KOPT-K1 (cell line): ENCODE measurements around the gene TNNC1.

Source experiments
- H3K27ac ChIP-seq: fragments of 200-600 bp; sonication (generic); 2 replicates; pipeline ENCODE4 v1.5.1; 2016; ENCODE audit warnings: antibody characterized with exemption, mild to moderate bottlenecking, low read depth, low read length; ENCODE audit not compliant: poor library complexity, severe bottlenecking
- H3K36me3 ChIP-seq: fragments of 200-600 bp; sonication (generic); 2 replicates; pipeline ENCODE4 v1.5.1; 2017; ENCODE audit warnings: antibody characterized with exemption, mild to moderate bottlenecking, low read length, moderate library complexity; ENCODE audit not compliant: insufficient read depth
- H3K9me3 ChIP-seq: fragments of 200-600 bp; sonication (generic); 2 replicates; pipeline ENCODE4 v1.5.1; 2017; ENCODE audit warnings: antibody characterized with exemption, low read length, mild to moderate bottlenecking; ENCODE audit not compliant: insufficient read depth, poor library complexity, severe bottlenecking

The TNNC1 gene

GRCh38 chr3:52443791-52444687 lies 9.8 kb downstream of the TNNC1 start:
- Histone ChIP-seq H3K36me3 (no peaks in the 10 kb centered on the region), H3K9me3 (no peaks in the 10 kb centered on the region), H3K27ac (no peak overlapping the region)

DNA sequence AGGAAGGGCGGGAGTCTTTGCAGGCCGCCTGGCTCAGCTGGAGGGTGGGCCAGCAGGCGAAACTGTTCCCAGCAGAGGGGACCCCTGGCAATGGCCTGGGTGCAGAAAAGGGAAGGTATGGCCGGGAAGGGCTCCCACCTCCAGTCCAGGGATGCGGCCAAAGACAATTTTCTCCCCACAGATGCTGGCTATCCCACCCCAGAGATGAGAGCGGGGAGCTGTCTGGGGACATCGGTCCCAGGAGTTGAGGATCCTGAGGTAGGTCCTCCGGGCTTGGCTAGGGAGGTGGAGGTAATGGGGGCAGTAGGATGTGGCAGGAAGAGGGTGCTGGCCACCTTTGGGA lies 10.6 kb downstream of the TNNC1 start:
- Histone ChIP-seq H3K36me3 (no peaks in the 10 kb centered on the region), H3K27ac (no peak overlapping the region), H3K9me3 (no peaks in the 10 kb centered on the region)

DNA sequence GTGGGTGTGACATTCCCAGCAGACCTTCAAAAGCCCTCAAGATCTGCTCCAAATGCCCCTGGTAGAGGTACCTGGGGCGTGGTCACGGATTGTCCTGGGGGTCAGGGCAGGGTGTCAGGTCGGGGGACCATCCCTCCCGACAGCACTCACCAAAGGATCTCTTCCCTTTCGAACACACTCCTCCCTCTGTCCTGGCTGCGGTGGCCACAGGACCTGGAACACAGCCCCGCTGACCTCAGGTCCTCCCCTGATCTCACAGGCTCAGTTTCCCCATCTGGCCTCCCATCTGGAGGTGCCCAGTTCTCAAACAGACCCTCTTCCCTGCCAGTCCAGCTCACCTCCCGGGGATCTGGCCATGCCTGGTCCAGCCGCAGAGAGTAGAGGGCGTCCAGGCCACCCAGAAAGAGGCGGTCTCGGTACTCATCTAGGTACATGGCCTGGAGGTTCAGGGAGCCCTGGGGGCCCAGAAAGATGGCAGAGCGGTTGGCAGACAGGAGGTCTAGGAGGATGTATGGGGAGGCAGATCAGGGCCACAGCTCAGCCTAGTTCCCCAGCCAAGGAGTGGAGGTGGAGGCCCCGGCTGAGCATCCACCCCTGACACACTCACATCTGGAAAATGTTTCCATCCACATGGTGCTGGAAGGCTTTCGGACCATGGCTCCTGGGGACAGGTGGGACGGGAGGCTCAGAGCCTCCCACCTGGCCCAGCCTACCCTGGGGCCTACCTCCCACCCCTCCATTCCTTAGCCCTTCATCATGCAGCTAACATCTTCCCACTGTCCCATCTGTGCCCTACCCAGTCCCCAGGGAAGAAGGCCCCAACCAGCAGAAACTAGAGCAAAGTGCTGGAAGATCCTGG lies 11.2 kb downstream of the TNNC1 start:
- Histone ChIP-seq H3K27ac (no peak overlapping the region), H3K36me3 (no peaks in the 10 kb centered on the region), H3K9me3 (no peaks in the 10 kb centered on the region)

GRCh38 chr3:52441772-52442332 lies 12.0 kb downstream of the TNNC1 start:
- no peaks in the 10 kb centered on the region for H3K36me3 ChIP-seq
- no peak overlapping the region for H3K27ac ChIP-seq
- no peaks in the 10 kb centered on the region for H3K9me3 ChIP-seq

DNA sequence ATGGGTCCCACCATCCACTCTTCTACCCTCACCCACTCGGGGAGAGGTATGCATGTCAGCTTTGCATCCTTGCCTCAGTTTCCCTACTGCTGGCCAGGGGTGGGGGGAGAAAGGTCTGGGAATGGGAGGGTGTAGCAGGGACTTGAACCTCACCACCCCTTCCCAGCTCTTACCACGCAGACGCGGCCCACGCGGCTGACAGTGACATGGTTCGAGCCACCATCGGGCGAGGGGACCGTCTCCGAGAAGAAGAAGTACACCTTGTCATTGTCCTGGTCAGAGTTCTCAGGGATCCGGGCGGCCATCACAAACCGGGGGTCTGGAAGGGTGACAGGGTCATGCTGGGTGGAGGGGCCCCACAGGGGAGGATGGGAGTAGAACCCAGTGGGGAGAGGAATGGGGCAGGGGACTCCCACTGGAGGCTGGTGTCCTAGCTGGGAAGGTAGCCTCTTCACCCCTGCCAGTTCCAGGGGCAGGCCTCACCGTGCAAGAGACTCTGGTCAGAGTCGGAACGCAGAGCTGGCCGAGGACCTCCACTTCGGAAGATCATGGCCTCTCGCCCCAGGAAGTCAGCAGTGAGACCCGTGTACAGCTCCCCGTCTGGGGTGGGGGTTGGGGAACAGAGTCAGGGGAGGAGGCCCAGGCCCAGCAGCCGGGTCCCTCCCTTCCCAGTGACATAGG lies 12.6 kb downstream of the TNNC1 start:
- no peaks in the 10 kb centered on the region for H3K9me3 ChIP-seq
- no peak overlapping the region for H3K27ac ChIP-seq

GRCh38 chr3:52440671-52441070 lies 13.2 kb downstream of the TNNC1 start:
- no peak overlapping the region for H3K27ac ChIP-seq
- no peaks in the 10 kb centered on the region for H3K36me3 ChIP-seq
- no peaks in the 10 kb centered on the region for H3K9me3 ChIP-seq

More for the DNA sequence above, 12.6 kb downstream of the TNNC1 start:
- H3K36me3 ChIP-seq: no peaks in the 10 kb centered on the region

DNA sequence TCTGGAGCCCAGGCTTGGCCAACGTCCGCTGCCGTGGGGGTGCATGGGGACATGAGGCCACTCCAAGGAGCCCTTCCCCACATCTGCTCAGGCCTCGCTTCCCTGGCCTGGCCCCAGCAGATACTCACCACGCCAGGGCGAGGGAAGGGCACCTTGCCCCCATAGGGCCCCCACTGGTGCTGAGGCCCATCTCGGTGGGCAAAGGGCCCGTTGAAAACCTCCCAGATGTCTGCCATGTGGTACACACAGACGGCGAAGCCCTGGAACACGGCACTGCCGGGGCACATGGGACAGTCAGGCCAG lies 13.6 kb downstream of the TNNC1 start:
- Histone ChIP-seq H3K27ac (no peak overlapping the region), H3K36me3 (no peaks in the 10 kb centered on the region), H3K9me3 (no peaks in the 10 kb centered on the region)

- no peak overlapping the region for H3K27ac ChIP-seq
- no peaks in the 10 kb centered on the region for H3K36me3 ChIP-seq
- H3K9me3 ChIP-seq: no peaks in the 10 kb centered on the region
Measured at GRCh38 chr3:52439426-52440248, 14.2 kb downstream of the TNNC1 start.

DNA sequence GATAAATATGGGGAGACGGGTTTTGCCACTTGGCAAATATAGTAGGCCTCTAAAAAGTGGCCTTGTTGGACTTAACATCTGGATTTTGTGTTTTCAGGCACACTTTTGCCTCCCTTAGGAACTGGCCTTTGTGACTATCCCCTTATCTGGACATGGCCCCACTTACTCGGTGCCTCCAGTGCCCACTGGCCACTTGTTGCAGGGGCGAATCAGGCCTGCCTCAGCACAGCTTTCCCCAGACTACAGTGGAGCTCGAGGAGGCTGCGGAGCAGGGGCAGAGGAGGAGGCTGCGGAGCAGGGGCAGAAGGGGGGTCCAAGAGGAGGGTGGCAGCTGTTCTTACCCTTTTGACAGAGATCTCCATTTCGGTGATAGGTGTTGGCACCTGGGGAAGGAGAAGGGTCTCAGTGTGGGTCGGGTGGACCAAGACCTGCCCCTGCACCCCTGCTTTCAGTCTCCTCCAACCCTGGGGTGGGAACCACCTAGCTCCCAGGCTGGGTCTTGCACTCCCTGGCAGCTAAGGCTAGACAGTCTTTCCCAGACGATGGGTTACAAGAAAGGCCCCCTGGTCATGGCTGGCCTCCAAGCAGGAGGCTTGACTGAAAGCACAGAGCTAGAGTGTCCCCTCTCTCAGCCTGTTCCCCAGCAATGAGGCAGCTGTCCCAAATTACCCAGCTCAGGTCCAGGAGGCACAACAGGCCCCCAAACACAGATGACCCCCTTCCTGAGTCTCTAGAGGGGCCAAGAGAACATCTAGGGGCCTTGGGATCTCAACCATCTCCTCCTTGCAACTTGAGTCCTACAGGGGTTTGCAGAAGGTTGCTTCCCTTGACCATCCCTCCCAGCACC lies 15.0 kb downstream of the TNNC1 start:
- no peaks in the 10 kb centered on the region for H3K9me3 ChIP-seq
- H3K27ac ChIP-seq: no peak overlapping the region
- H3K36me3 ChIP-seq: no peaks in the 10 kb centered on the region

DNA sequence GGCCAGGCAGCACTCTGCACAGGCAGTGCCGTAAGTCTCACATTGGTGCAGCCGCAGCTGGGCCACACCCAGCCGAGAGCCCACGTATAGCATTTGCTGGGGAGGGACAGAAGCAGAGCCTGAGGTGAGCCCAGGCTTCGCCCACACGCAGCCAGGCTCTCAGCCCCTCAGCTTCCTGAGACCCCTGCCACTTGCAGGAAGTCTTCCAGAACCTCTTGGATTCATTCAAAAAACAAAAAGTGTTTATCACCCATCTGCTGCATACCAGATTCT lies 15.8 kb downstream of the TNNC1 start:
- Histone ChIP-seq H3K9me3 (no peaks in the 10 kb centered on the region), H3K27ac (no peak overlapping the region), H3K36me3 (no peaks in the 10 kb centered on the region)

DNA sequence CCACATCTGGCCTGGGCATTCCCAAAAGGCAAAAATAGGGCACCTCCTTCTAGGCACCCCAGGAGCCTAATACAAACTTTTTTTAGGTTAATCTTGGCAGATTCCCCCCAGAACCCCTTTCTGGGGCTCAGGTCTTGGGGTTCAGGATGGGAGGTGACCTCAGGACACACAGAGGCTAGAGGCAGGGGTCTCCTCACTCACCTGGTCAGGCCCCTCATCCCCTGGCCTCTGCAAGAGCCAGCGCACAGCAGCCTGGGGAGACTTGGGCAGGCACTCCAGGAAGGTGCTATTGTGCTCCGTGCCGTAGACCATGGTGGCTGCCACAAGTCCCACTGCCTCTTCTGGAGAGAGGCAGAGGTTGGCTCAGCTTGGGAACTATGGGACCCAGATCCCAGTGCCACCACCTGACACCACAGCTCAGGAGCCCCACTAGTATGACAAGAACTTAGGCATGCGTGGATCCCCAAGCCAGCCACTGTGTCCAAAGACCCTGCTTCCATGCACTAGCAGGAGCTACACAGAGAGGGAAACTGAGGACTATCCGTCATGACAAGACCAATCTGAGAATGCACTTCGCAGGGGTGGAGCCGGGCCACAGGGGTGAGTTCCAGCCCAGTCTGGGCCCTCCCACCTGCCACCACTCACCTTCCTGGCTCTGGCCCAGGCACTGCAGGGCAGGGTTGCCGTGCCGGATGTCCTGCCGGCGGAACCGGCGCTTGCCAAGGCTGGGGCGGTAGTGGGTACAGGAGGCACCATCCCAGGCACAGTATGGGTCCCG lies 16.3 kb downstream of the TNNC1 start:
- Histone ChIP-seq H3K27ac (no peak overlapping the region), H3K36me3 (no peaks in the 10 kb centered on the region), H3K9me3 (no peaks in the 10 kb centered on the region)

- H3K27ac ChIP-seq: no peak overlapping the region
- no peaks in the 10 kb centered on the region for H3K36me3 ChIP-seq
- no peaks in the 10 kb centered on the region for H3K9me3 ChIP-seq
Measured at GRCh38 chr3:52436500-52437149, 17.2 kb downstream of the TNNC1 start.
